Stimulated activated CD4-positive, alpha-beta T cell treated with anti-CD3 and anti-CD28 coated beads, Interleukin-2, amount 100 ng/mL, for 24 hours (primary cell): ENCODE measurements around the gene DIS3L.
"Not testable (repeated sequence)": the region's sequence is repeated elsewhere in the genome, so short reads cannot be mapped to it uniquely, and the experiment has no call there.

Experiments
- DNase-seq, 2 donors: peaks; one replicate each; pipeline ENCODE4 v3.0.0-alpha.2; 2020

Gene DIS3L

GRCh38 chr15:66278056-66278455, 15.3 kb upstream of the DIS3L start:
- DNase-seq: no peak

GRCh38 chr15:66278671-66279070, 14.7 kb upstream of the DIS3L start:
- no peak for DNase-seq

DNA sequence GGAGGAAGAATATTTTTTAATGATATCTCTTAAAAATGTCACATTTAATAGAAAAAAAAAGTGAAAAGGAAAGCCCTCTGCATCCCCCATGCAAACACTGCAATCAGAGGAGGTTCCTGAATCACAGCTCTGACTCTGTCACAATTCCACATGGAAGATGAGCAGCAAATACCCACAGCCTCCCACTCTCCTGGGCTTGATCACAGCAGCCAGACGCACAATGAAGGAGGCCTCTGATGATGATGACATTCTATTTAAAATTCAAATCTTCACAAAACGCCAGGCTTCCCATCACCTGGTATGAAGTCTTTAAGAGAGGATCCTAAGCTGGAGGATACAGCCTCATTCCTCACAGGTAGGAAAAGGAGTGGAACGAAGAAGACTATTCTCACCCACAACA, 9.1 kb upstream of the DIS3L start:
- no peak for DNase-seq

DNA sequence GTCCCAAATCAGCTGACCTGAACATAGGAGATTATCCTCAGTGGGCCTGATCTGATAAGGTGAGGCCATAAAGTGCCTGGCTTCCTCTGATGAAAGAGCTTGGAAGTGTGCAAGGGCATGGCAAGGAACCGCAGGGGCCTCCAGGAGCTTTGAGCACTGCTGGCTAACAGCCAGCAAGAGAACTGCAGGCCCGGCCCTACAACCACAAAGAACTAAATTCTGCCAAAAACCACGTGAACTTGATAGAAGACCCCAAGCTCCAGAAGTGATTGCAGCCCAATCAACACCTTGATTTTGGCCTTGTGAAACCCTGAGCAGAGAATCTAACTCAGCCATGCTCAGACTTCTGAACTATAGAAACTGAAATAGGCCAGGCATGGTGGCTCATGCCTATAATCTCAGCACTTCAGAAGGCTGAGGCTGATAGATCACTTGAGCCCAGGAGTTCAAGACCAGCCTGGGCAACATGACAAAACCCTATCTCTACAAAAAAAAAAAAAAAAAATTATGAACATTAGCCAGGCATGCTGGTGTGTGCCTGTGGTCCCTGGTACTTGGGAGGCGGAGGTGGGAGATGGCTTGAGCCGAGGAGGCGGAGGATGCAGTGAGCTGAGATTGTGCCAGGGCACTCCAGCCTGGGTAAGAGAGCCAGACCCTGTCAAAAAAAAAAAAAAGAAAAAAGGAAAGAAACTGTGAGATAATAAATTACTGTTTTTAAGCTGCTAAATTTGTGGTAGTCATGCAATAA, 7.7 kb upstream of the DIS3L start:
- no peak for DNase-seq

GRCh38 chr15:66287461-66288057, 5.8 kb upstream of the DIS3L start:
- no peak for DNase-seq

DNA sequence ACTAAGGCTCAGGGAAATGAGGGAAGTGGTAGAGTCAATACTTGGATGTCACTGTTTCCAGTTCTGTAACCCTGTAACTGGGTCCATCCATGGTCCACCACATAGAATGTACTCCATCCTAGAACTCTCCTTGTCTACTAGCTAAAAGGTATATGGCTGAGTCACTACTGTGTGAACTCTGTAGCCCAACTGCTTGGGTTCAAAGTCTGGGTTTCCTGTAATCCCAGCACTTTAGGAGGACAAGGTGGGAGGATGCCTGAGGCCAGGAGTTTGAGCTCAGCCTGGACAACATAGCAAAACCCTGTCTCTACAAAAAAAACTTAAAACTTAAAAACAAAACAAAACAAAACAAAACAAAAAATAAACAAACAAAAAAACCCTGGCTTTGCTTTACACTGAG, 5.3 kb upstream of the DIS3L start:
- DNase-seq: no peak

- DNase-seq: no peak
Measured at GRCh38 chr15:66288551-66289185, 4.7 kb upstream of the DIS3L start.

- no peak for DNase-seq
Measured at GRCh38 chr15:66290007-66290406, 3.4 kb upstream of the DIS3L start.

- no peak for DNase-seq
Measured at GRCh38 chr15:66290518-66290917, 2.9 kb upstream of the DIS3L start.

DNA sequence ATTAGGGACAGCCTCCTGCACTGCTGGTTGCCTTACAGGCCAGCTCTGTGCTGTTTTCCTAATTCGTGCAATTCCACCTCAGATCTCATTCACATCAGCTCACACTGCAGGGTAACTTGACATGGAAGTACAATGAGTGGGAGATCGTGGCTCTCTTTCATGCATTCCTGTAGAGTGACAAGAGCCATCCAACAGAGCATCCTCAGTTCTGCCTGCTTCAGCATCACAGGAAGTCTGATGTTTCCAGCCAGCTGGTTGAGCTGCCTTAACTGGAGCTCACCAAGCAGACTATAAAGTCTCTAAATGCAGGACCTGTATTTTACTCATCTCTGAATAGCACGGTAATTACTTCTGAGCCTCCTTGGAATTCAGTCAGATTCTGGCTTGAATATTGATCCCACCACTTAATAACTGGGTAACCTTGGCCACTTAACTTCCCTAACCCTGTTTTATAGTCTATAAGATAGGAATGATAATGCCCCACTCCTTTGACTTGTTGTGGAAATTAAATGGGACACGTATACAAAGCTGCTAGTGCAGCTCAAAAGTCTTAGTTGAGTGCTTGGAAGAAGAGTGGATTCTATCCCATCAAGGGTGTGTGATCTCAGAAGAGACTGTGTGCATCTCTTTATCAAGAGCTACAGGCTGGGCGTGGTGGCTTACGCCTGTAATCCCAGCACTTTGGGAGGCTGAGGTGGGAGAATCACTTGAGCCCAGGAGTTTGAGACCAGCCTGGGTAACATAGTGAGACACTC, 1.4 kb upstream of the DIS3L start:
- no peak for DNase-seq

- no peak for DNase-seq
Measured at GRCh38 chr15:66292571-66293418, 573 bp upstream of the DIS3L start.

DNA sequence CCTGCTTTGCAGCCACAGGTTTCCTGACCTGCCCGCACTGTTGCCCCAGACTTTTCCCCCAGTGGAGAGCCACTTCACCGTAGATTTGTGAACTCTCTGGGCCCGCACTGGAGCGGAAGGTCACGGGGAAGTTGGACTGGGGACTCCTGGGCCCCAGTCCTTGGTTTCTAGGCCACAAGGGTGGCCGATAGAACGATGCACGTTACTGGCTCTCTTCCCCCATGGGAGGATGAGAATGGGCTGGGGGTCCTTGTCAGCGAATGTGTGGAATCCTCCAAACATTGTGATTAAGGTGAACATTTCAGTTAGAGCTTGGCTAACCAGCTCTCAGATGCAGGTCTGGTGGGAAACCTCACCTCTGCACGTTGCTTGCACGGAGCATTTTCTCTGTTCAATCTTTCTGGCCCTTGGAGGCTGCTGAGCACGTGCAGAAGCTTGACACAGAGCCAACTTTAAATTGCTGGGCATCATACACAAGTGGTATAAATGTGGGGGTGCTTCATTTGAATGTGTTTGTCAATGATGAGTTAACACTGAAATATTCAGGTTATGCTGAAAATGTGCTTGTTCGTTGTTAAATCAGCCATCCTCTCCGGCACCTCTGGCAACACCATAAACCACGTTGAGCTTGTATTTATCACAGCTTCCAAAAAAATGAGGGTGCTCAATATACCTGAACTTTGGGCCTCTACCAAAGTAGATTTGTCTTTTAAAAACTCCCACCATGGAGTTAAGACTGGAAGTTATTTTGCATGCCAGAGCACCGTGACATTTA, 976 bp downstream of the DIS3L start:
- DNase-seq: peak; percentile 30 to 31

GRCh38 chr15:66294932-66295235, 1.5 kb downstream of the DIS3L start:
- no peak for DNase-seq

GRCh38 chr15:66296186-66296585, 2.8 kb downstream of the DIS3L start:
- no peak for DNase-seq

DNA sequence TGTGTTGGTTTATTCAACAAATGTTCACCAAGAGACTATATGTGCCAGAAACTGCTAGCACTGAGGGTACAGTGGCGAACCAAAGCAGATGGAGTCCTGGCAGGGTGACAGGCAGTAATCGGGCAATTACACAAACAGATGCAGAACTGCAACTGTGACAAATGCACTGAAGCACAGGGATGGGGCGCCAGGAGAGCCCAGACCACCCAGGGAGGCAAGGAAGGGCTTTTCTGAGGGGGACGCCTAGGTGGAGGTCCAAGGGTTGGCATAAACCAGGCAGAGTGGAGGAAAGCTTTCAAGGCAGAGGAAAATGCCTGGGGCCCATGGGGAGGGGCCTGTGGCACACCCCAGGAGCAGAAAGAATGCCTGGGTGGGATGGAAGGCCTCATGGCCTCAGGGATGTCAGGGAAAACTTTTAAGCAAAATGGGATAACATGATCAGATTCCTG, 5.5 kb downstream of the DIS3L start:
- DNase-seq: no peak

DNA sequence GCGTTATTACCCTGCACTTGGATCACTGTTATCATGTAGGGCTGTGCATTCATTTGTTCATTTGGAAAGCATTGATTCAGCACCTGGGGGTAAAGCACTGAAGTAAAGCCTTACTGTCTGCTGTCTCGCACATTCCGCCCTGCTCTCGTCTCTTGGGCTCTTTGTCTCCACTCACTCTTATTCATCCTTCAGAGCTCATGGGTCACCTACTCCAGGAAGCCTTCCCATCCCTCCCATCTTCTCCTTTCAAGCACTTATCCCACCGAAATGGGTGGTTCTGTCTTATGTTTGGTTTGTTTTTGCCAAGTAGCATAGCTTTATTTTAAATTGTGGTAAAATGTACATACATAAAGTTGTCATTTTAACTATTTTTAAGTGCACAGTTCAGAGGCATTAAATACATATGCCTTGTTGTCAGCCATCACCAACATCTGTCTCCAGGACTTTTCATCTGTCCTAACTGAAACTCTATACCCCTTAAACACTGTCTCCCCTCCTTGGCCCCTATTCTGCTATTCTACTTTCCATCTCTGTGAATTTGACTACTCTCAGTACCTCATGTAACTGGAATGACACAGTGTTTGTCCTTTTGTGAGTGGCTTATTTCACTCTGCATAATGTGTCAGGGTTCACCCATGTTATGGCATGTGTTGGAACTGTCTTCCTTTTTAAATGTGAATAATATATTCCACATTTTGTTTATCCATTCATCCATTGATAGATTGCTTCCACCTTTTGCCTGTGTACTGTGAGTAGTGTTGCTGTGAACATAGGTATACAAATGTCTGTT, 9.3 kb downstream of the DIS3L start:
- no peak for DNase-seq

DNA sequence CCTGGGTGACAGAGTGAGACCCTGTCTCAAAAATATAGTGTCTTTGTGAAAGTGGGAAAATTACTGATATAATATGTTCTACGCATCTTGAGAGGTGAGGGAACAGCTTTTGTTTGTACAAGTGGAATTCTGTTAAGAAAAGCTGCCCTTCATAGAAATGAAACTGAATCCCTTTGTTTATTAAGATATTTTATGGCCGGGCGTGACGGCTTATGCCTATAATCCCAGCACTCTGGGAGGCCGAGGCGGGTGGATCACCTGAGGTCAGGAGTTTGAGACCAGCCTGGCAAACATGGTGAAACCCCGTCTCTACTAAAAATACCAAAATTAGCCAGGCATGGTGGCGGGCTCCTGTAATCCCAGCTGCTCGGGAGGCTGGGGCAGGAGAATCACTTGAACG, 11.1 kb downstream of the DIS3L start:
- not testable (repeated sequence) for DNase-seq

- DNase-seq: no peak
Measured at GRCh38 chr15:66306381-66306780, 13.0 kb downstream of the DIS3L start.

DNA sequence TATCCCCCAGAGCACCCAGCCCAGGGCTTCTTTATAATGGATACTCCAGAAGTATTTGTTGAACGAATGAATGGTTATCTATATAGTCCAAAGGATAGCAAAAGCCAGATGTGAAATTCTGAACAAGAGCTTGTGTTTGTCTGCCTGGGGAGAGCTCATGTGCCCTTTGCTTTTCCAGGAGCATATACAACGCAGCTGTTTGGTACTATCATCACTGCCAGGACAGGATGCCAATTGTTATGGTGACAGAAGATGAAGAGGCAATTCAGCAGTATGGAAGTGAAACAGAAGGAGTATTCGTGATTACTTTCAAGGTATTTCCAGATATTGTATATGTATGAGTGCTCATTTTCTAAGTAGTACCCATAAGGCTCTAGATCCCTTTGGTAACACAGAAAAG, 15.2 kb downstream of the DIS3L start:
- no peak for DNase-seq

GRCh38 chr15:66309828-66310227, 16.5 kb downstream of the DIS3L start:
- DNase-seq: no peak

- no peak for DNase-seq
Measured at GRCh38 chr15:66310786-66311185, 17.4 kb downstream of the DIS3L start.
